A172 (cell line): ENCODE data around the gene FOXD4L6. TPM values are rescaled to one million over a fixed set of nuclear protein-coding genes. Genes with fewer than 3 reads are reported as not detected.
"Not testable (repeated sequence)": the region's sequence is repeated elsewhere in the genome, so short reads cannot be mapped to it uniquely, and the experiment has no call there.

Experiments
- DNase-seq: peaks from one replicate; pipeline ENCODE4 v3.0.0-alpha.2; 2015; ENCODE audit warnings: low spot score
- total RNA-seq: library from RNA; depleted of rRNA; stranded (reverse); fragments of >200 nt; shearing (Covaris generic); gene quantifications from 2 replicates; pipeline ENCODE4 v1.2.3, GENCODE V29; 2014; rRNA removed

Gene FOXD4L6
- total RNA-seq, 1 experiment from 2014 or later = not detected

DNA sequence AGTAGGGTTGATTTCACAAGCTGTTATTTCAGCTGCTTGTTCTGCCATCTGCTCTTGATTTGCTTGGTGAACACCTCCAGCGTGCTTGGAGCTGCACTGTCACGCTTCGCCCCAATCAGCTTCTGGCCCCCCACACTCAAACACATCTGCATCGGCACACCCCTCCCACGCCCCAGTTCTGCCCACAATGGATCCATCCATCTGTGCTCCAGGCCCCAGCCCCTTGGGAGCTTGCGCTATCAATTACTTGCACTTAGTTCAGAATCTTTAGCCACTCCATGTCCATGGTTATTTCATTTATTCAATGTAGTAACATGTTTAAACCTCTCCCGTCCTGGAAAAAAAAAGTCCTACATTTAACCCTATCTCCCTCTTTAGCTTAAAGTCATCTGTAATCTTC, 28.0 kb downstream of the FOXD4L6 start:
- not testable (repeated sequence) for DNase-seq

DNA sequence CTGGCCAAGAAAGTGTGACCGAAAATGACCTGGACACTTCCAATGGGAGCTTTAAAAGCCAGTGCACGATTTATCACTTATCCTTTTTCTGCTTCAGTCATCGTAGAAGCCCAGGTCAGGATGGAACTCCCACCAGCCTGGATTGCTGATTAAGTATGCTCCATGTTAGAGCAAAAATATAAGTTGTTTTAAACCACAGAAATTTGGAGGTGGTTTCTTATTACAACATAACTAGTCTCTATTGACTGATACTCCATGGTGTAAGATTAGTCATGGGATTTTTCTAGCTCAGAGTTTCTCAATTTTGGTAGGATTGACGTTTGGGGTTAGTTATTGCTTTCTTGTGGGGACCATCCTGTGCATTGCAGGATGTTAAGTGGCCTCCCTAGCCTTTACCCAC, 29.7 kb downstream of the FOXD4L6 start:
- DNase-seq = not testable (repeated sequence)

DNA sequence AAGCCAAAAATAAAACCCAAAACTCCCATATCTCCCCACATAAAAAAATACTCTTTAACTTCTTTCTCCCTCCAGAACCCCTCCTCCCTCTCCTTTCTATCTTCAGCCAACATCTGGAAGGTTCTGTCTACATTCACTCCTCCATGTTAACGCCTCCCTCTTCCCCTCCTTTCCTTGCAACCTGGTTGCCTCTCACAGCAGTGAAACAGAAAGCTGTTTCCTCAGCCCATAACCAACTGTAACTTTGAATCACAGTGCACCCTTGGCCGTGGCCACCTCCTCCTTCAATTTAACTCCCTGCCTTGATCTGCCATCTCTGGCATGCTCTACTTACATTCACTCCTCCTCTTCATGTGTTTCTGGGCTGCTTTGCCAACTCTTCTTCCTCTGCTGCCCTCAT, 33.4 kb downstream of the FOXD4L6 start:
- not testable (repeated sequence) for DNase-seq

GRCh38 chr9:41094010-41094773, 34.3 kb downstream of the FOXD4L6 start:
- DNase-seq = not testable (repeated sequence)

DNA sequence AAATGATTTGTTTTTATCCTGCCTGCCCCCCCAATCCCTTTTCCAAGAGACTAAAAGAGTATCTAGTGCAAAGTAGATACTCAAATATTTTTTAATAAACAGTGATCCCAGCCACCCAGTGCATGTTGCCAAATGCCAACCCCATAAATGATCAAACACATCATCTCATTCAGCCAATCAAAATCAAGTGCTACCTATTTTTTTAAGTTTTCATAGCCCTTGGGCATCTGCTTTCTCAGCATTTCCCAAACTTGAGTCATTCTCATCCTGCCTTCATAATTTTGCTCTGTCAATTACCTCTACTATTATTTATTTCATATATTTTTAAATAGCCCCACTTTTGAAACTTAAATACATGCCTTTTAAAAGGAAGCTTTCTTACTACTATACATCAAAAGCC, 37.6 kb downstream of the FOXD4L6 start:
- not testable (repeated sequence) for DNase-seq

- DNase-seq = not testable (repeated sequence)
These were observed 38.1 kb downstream of the FOXD4L6 start for GRCh38 chr9:41090386-41090785.

- DNase-seq = not testable (repeated sequence)
These were observed 39.9 kb downstream of the FOXD4L6 start for GRCh38 chr9:41088450-41089059.

GRCh38 chr9:41087929-41088328, 40.6 kb downstream of the FOXD4L6 start:
- not testable (repeated sequence) for DNase-seq

DNA sequence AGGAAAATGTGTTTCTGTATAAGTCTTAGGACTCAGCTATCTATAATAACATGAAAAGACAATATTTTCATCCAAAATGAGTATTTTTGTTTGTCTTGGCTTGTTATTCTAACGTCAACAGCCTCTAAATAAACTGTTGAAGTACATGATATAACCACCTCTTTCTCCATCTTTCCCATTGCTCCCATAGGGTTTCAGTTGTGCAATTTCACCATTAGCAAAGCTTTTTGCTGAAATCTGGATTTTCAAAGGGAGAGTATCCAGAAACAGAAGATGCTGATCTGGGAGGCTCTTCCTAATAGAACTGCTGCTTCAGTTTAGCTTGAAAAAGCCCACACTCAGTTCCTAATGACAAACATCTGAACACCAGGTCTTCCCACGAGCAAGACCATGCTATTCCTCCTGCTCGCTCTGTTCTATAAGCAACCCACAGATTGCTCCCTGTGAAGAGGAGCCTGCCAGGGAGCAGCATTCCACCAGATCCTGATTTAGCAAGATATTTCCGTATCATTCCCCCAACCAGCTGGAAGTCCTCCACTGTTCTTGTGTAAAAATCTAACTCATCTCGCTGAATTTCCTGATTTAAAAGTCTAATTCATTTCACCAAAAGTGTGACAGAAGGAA, 41.2 kb downstream of the FOXD4L6 start:
- not testable (repeated sequence) for DNase-seq

GRCh38 chr9:41086685-41087084, 41.8 kb downstream of the FOXD4L6 start:
- DNase-seq = not testable (repeated sequence)

DNA sequence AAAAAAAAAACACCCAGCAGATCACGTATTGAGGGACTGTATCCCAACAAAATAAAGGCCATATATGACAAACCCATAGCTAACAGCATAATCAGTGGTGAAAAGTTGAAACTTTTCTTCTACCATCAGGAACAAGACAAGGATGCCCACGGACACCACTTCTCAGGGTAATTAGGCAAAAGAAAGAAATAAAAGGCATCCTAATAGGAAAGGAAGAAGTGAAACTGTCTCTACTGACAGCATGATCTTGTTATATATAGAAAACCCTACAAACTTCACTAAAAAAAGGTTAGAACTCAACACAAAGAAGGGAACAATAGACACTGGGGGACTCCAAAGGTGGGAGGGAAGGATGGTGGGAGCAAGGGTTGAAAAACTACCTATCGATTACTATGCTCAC, 42.3 kb downstream of the FOXD4L6 start:
- not testable (repeated sequence) for DNase-seq

- DNase-seq = not testable (repeated sequence)
These were observed 46.1 kb downstream of the FOXD4L6 start for GRCh38 chr9:41082358-41082757.

GRCh38 chr9:41079464-41079863, 49.0 kb downstream of the FOXD4L6 start:
- DNase-seq = not testable (repeated sequence)

DNA sequence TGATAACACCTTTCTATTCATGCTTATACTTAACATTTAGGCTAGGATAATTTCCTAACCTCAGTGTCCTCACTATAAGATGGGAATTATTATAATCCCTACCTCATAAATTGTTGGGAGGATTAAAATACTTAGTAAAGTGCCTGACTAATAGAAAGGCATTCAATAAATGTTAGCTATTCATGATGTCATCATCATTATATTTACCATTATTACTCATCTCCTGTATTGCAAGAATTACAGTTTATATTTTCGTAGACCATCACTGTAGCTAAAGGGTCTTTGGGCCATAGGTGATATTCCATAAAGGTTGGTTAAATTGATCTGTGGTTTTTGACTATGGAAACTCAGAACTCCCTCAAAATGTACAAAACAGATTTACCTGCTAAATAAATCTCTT, 50.9 kb downstream of the FOXD4L6 start:
- not testable (repeated sequence) for DNase-seq

Other genes with a start within 250 kb of the FOXD4L6 start
- gene ZNG1F, start 60.6 kb upstream of the FOXD4L6 start, total RNA-seq = 5.7 and 32.8 TPM in 2 replicates